Gastrocnemius medialis (tissue), 4 donors: ENCODE data around the gene MMP27. TPM values are rescaled to one million over a fixed set of nuclear protein-coding genes. Genes with fewer than 3 reads are reported as not detected.
"Not testable (repeated sequence)": the region's sequence is repeated elsewhere in the genome, so short reads cannot be mapped to it uniquely, and the experiment has no call there.

ENCODE experiments used
- ATAC-seq, 2 donors: fragments of 150-250 bp; one replicate each; pipeline ENCODE4 v1.9.1; 2016
- DNase-seq, 2 donors: peaks; one replicate each; pipeline ENCODE4 v3.0.0-alpha.2; 2019
- H3K27ac ChIP-seq, 4 donors: fragments of 200-600 bp; sonication (generic); 1 replicate in 1 of 4; 2 replicates in 3 of 4; pipeline ENCODE4 v1.5.1; 2016 to 2018; ENCODE audit warnings: mild to moderate bottlenecking in 2 of 4, moderate library complexity in 1 of 4
- H3K27me3 ChIP-seq, 3 donors: fragments of 200-600 bp; sonication (generic) in 2 of 3; 1 replicate in 1 of 3; 2 replicates in 2 of 3; pipeline versions ENCODE4 v1.5.1 to v1.6.0; 2016 to 2019; ENCODE audit warnings: mild to moderate bottlenecking in 1 of 3, moderate library complexity in 1 of 3
- H3K36me3 ChIP-seq, 2 donors: fragments of 200-600 bp; sonication (generic) in 1 of 2; one replicate each; pipeline ENCODE4 v1.5.1; 2017 to 2018
- H3K4me1 ChIP-seq, 2 donors: fragments of 200-600 bp; sonication (generic) in 1 of 2; one replicate each; pipeline ENCODE4 v1.5.1; 2016 to 2017; ENCODE audit warnings: mild to moderate bottlenecking in 2 of 2
- H3K4me3 ChIP-seq, 4 donors: fragments of 200-600 bp; sonication (generic) in 3 of 4; 1 replicate in 1 of 4; 2 replicates in 3 of 4; pipeline ENCODE4 v1.5.1; 2016 to 2019; ENCODE audit warnings: mild to moderate bottlenecking in 2 of 4
- H3K9me3 ChIP-seq, 3 donors: fragments of 200-600 bp; sonication (generic) in 2 of 3; 1 replicate in 1 of 3; 2 replicates in 2 of 3; pipeline ENCODE4 v1.5.1; 2016 to 2019
- CTCF ChIP-seq, 5 experiments: fragments of 450-650 bp in 3 of 5; fragments of 200-600 bp in 2 of 5; sonication (generic) in 2 of 5; IDR thresholded peaks in 4 of 5; conservative IDR thresholded peaks in 1 of 5; 1 replicate in 4 of 5; 2 replicates in 1 of 5; pipeline ENCODE4 v1.5.1; 2016 to 2019; ENCODE audit warnings: antibody characterized with exemption in 5 of 5, mild to moderate bottlenecking in 3 of 5, moderate library complexity in 3 of 5
- POLR2A ChIP-seq, 2 donors: fragments of 450-650 bp; IDR thresholded peaks; one replicate each; pipeline ENCODE4 v1.6.1; 2017; ENCODE audit warnings: antibody characterized with exemption in 2 of 2, mild to moderate bottlenecking in 2 of 2, moderate library complexity in 2 of 2
- in situ Hi-C, 4 donors: fragments of 200-750 bp; cut with MboI; loops; one replicate each; pipeline versions ENCODE4 v1.15.0 to v1.8.0; 2017; ENCODE audit warnings: low sequenced_read_pairs in 4 of 4
- intact Hi-C: fragments of 100-400 bp; cut with DNase I; formaldehyde crosslinking; loops from one replicate; pipeline ENCODE4 v1.15.1; 2023; ENCODE audit warnings: low total_unique reads
- total RNA-seq, 4 donors: library from RNA; depleted of rRNA; stranded (reverse); fragments of >200 nt; gene quantifications; one replicate each; pipeline versions ENCODE4 v1.1.0 to v1.2.3, GENCODE V29; 2016

The MMP27 gene
- total RNA-seq, 4 donors from 2014 or later: not detected

- in situ Hi-C loops: loop anchor here in 1 of 4 donors (25.0 kb wide), 1 partner anchor 203 kb away; no protein-coding TSS in a partner anchor
- Histone ChIP-seq H3K9me3 (no peaks in the 10 kb centered on the region), H3K36me3 (no peaks in the 10 kb centered on the region), H3K4me1 (no peaks in the 10 kb centered on the region), H3K27ac (no peak overlapping the region), H3K4me3 (no peak overlapping the region), H3K27me3 (no peaks in the 10 kb centered on the region)
- ATAC-seq (no peak), DNase-seq (no peak)
- intact Hi-C loops: no loop called here
- no peak for TF ChIP-seq POLR2A (IDR thresholded peaks at IDR 0.05)
- TF ChIP-seq CTCF (IDR thresholded peaks at IDR 0.05 in 4 of 5, conservative IDR thresholded peaks at IDR 0.05 in 1 of 5): no peak
Measured at GRCh38 chr11:102734650-102735049, 29.1 kb upstream of the MMP27 start.

GRCh38 chr11:102733232-102733875 is 27.8 kb upstream of the MMP27 start:
- no peaks in the 10 kb centered on the region for H3K9me3 ChIP-seq
- in situ Hi-C loops: loop anchor here in 1 of 4 donors (25.0 kb wide), 1 partner anchor 204 kb away; no protein-coding TSS in a partner anchor
- no peaks in the 10 kb centered on the region for H3K36me3 ChIP-seq
- H3K27ac ChIP-seq: no peak overlapping the region
- no peaks in the 10 kb centered on the region for H3K27me3 ChIP-seq
- DNase-seq: no peak
- TF ChIP-seq POLR2A (IDR thresholded peaks at IDR 0.05) (no peak), CTCF (IDR thresholded peaks at IDR 0.05 in 4 of 5, conservative IDR thresholded peaks at IDR 0.05 in 1 of 5) (peak in 1 of 5 experiments; percentile 44)
- H3K4me3 ChIP-seq: no peak overlapping the region
- intact Hi-C loops: no loop called here
- no peak for ATAC-seq
- no peaks in the 10 kb centered on the region for H3K4me1 ChIP-seq

- intact Hi-C loops, H3K9me3 ChIP-seq, H3K27me3 ChIP-seq, ATAC-seq, H3K4me1 ChIP-seq, H3K36me3 ChIP-seq, H3K27ac ChIP-seq, H3K4me3 ChIP-seq, DNase-seq: not testable (repeated sequence)
- in situ Hi-C loops: loop anchor here in 1 of 4 donors (25.0 kb wide), 1 partner anchor 206 kb away; no protein-coding TSS in a partner anchor
Measured at GRCh38 chr11:102730944-102731343, 25.4 kb upstream of the MMP27 start.

- Histone ChIP-seq H3K36me3 (no peaks in the 10 kb centered on the region), H3K9me3 (no peaks in the 10 kb centered on the region), H3K4me3 (no peak overlapping the region), H3K27ac (no peak overlapping the region), H3K27me3 (no peaks in the 10 kb centered on the region), H3K4me1 (no peaks in the 10 kb centered on the region)
- intact Hi-C loops: no loop called here
- TF ChIP-seq CTCF (IDR thresholded peaks at IDR 0.05 in 4 of 5, conservative IDR thresholded peaks at IDR 0.05 in 1 of 5): no peak
- no peak for TF ChIP-seq POLR2A (IDR thresholded peaks at IDR 0.05)
- ATAC-seq (no peak), DNase-seq (no peak)
- in situ Hi-C loops: loop anchor here in 1 of 4 donors (25.0 kb wide), 1 partner anchor 207 kb away; no protein-coding TSS in a partner anchor
Measured at GRCh38 chr11:102729849-102730815, 24.6 kb upstream of the MMP27 start.

- no peak for TF ChIP-seq POLR2A (IDR thresholded peaks at IDR 0.05)
- no peak for TF ChIP-seq CTCF (IDR thresholded peaks at IDR 0.05 in 4 of 5, conservative IDR thresholded peaks at IDR 0.05 in 1 of 5)
- Histone ChIP-seq H3K4me1 (no peaks in the 10 kb centered on the region), H3K36me3 (no peaks in the 10 kb centered on the region), H3K4me3 (no peak overlapping the region), H3K9me3 (no peaks in the 10 kb centered on the region), H3K27ac (no peak overlapping the region), H3K27me3 (no peaks in the 10 kb centered on the region)
- in situ Hi-C loops: loop anchor here in 1 of 4 donors (25.0 kb wide), 1 partner anchor 209 kb away; no protein-coding TSS in a partner anchor
- intact Hi-C loops: no loop called here
- ATAC-seq (no peak), DNase-seq (no peak)
Measured at GRCh38 chr11:102727890-102728289, 22.3 kb upstream of the MMP27 start.
